Stimulated activated CD4-positive, alpha-beta T cell treated with anti-CD3 and anti-CD28 coated beads, Interleukin-12 subunit alpha, Interleukin-12 subunit beta, amount 100 ng/mL, for 48 hours (primary cell): ENCODE data around the gene IL17RA.

Experiments
- DNase-seq, 3 donors: peaks; one replicate each; pipeline ENCODE4 v3.0.0-alpha.2; 2020; ENCODE audit warnings: low read depth in 2 of 3, low spot score in 1 of 3

IL17RA gene

GRCh38 chr22:17155941-17156340, 71.1 kb downstream of the IL17RA start:
- no peak for DNase-seq

- DNase-seq: no peak
Observed at GRCh38 chr22:17157714-17158113, 72.9 kb downstream of the IL17RA start.

DNA sequence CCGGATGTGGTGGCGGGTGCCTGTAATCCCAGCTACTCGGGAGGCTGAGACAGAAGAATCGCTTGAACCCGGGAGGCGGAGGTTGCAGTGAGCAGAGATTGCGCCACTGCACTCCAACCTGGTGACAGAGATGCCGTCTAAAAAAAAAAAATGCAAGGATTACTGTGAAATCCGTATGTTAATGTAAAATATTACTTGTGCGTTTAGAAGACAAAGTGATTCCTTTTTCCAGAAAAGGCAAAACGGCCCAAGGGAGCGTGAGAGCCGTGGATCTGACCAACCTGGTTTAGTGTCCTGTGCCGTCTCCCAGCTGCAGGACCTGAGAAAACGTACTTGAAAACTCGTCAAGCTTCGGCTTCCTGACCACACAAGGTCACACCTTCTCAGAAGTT, 73.4 kb downstream of the IL17RA start:
- DNase-seq: no peak

DNA sequence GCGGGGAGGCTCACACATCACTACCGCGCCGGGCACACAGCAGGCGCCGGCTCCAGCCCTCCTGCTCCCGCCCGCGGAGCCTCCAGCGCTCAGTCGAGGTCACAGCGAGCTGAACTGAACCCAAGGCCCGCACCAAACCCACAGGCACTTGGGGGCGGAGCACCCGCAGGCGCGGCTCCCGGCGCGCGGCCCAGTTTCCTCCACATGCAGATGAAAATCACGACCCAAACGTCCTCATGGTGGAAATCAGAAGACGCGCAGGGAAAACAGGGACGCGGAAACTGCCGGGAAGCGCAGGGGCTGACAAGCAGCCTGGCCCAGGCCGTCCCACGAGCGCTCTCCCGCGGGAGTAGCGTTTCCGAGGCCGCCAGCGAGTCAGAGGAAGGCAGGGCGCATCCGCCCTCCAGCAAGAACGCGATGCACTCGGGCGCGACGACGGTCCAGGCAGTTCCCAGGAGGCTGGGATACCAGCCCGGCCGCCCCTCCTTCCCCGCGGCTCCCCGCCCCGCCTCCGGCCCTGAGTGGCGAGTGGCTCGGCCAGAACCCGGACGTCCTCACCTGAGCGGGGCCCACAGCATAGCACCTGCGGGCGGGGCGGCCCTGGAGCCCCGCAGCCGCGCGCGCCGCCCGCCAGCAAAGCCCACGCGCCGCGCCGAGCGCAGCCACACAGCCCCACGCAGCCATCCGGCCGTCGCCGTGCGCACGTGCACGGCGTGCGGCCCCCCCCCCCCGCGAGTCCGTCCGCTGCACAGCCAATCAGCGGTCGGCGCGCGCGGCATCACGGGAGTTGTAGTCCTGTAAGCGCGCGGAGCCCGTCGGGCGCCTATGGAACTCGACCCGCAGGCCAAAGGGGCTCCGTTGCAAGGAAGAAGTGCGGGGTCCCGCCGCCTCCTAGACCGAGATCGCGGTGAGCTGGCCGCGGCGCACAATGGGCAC, 74.0 kb downstream of the IL17RA start, which contains the start of gene HDHD5:
HDHD5 (minus strand) TSS at position 710 of the 936 bp plus-strand sequence; CDS start at position 684, 26 bp downstream.
- peak; percentile 77 to 88 (median 79) for DNase-seq

DNA sequence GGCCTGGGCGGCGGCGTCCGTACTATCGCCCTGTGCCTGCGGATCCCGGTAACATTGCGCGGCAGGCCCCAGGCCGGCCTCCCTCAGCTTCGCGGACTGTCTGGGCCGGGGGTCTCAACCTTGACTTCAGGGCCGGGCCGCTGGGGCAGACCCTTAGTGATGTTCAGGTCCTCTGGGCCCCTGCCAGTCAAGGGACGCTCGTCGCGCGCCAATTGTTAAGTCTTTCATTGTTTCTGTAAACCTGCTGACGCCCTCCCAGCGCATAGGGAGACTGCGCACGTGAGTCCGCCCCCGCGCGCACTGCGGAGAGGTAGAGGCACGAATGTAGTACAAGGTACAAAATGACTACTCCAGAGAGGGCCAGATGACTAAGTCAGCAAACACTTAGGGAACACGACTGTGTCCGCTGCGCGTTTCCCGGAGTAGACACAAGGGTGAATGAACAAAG, 74.7 kb downstream of the IL17RA start:
- DNase-seq: peak; percentile 65 to 69 (median 66)

DNA sequence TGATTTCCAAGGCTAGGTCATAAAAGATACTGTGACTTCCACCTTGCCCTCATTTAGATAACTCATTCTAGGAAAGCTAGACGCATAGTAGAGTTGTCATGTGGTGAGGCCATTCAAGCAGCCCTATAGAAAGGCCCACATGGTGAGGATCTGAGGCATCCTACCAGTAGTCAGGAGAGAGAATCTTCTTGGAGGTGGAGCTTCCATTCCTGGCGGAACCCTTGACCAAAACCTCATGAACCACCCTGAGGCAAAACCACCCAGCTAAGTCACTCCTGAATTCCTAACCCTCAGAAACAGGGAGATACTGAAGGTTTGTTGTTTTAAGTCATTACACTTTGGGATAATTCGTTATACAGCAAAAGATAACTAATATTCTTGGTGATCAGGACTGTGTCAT, 77.2 kb downstream of the IL17RA start:
- no peak for DNase-seq

- DNase-seq: no peak
Observed at GRCh38 chr22:17162731-17163130, 77.9 kb downstream of the IL17RA start.

GRCh38 chr22:17164392-17165024, 79.7 kb downstream of the IL17RA start:
- DNase-seq: no peak
